Gastroesophageal sphincter (tissue), 4 donors: ENCODE measurements around the gene SDK2. TPM values are rescaled to one million over a fixed set of nuclear protein-coding genes. Genes with fewer than 3 reads are reported as not detected.

ENCODE experiments used
- ATAC-seq: fragments of 150-250 bp; one replicate; pipeline ENCODE4 v1.9.1; 2016; ENCODE audit warnings: mild to moderate bottlenecking, moderate library complexity
- H3K27ac ChIP-seq, 4 donors: fragments of 200-600 bp; sonication (generic) in 3 of 4; 1 replicate in 3 of 4; 2 replicates in 1 of 4; pipeline ENCODE4 v1.5.1; 2016 to 2019
- H3K27me3 ChIP-seq: fragments of 200-600 bp; sonication (generic); one replicate; pipeline ENCODE4 v1.5.1; 2019
- H3K36me3 ChIP-seq, 2 donors: fragments of 200-600 bp; sonication (generic); one replicate each; pipeline ENCODE4 v1.5.1; 2019; ENCODE audit warnings: control low read depth in 1 of 2
- H3K4me1 ChIP-seq, 3 donors: fragments of 200-600 bp; sonication (generic); 1 replicate in 2 of 3; 2 replicates in 1 of 3; pipeline ENCODE4 v1.5.1; 2016 to 2019; ENCODE audit warnings: control low read depth in 2 of 3
- H3K4me3 ChIP-seq, 2 donors: fragments of 200-600 bp; sonication (generic); one replicate each; pipeline ENCODE4 v1.5.1; 2019; ENCODE audit warnings: mild to moderate bottlenecking in 1 of 2, moderate library complexity in 1 of 2
- H3K9me3 ChIP-seq, 3 donors: fragments of 200-600 bp; sonication (generic); one replicate each; pipeline ENCODE4 v1.5.1; 2017 to 2019; ENCODE audit warnings: control low read depth in 2 of 3
- EP300 ChIP-seq: sonication (generic); formaldehyde crosslinking; IDR thresholded peaks from one replicate; pipeline ENCODE4 v1.6.1; 2017; ENCODE audit warnings: antibody characterized with exemption, mild to moderate bottlenecking
- POLR2A ChIP-seq, 2 donors: fragments of 450-650 bp; IDR thresholded peaks; one replicate each; pipeline ENCODE4 v1.6.1; 2017; ENCODE audit warnings: antibody characterized with exemption in 2 of 2, mild to moderate bottlenecking in 2 of 2, moderate library complexity in 1 of 2
- POLR2AphosphoS5 ChIP-seq: sonication (generic); formaldehyde crosslinking; IDR thresholded peaks from one replicate; pipeline ENCODE4 v1.6.1; 2017; ENCODE audit warnings: antibody characterized with exemption
- WGBS, 2 donors: methylation state at CpG; one replicate each; pipeline ENCODE4 v1.1.5; 2018; ENCODE audit warnings: low coverage in 1 of 2; 5-methylcytosine and 5-hydroxymethylcytosine counted together
- total RNA-seq, 4 donors: library from RNA; depleted of rRNA; stranded (reverse); fragments of >200 nt; gene quantifications; one replicate each; pipeline ENCODE4 v1.1.0, GENCODE V29; 2016
- TF ChIP-seq, protein P1 (sequence below), 4 experiments: fragments of 200-600 bp in 2 of 4; fragments of 450-650 bp in 2 of 4; sonication (generic) in 1 of 4; IDR thresholded peaks; one replicate each; pipeline ENCODE4 v1.5.1; 2017 to 2019; ENCODE audit warnings: antibody characterized with exemption in 4 of 4, mild to moderate bottlenecking in 2 of 4, moderate library complexity in 2 of 4

SDK2 gene
- total RNA-seq, 4 donors from 2014 or later = 0.31 to 2.0 (median 0.78) TPM

GRCh38 chr17:73410586-73411312 is 233.5 kb downstream of the SDK2 start:
- H3K27me3 ChIP-seq = no peaks in the 10 kb centered on the region
- 49 to 59% methylated on average over 6 to 7 of the region's 11 CpGs for WGBS, 2 donors
- peak overlapping the region in 3 of 4 donors; percentile 24 to 60 (median 32) for H3K27ac ChIP-seq
- no peak overlapping the region for H3K4me3 ChIP-seq
- peak; percentile 51 for ATAC-seq
- no peaks in the 10 kb centered on the region for H3K4me1 ChIP-seq
- no peaks in the 10 kb centered on the region for H3K9me3 ChIP-seq
- H3K36me3 ChIP-seq = no peaks in the 10 kb centered on the region
- TF ChIP-seq EP300 (no peak), POLR2A (IDR thresholded peaks at IDR 0.05) (no peak), POLR2AphosphoS5 (no peak)
- TF ChIP-seq, protein P1, sequence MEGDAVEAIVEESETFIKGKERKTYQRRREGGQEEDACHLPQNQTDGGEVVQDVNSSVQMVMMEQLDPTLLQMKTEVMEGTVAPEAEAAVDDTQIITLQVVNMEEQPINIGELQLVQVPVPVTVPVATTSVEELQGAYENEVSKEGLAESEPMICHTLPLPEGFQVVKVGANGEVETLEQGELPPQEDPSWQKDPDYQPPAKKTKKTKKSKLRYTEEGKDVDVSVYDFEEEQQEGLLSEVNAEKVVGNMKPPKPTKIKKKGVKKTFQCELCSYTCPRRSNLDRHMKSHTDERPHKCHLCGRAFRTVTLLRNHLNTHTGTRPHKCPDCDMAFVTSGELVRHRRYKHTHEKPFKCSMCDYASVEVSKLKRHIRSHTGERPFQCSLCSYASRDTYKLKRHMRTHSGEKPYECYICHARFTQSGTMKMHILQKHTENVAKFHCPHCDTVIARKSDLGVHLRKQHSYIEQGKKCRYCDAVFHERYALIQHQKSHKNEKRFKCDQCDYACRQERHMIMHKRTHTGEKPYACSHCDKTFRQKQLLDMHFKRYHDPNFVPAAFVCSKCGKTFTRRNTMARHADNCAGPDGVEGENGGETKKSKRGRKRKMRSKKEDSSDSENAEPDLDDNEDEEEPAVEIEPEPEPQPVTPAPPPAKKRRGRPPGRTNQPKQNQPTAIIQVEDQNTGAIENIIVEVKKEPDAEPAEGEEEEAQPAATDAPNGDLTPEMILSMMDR (IDR thresholded peaks at IDR 0.05) = no peak

GRCh38 chr17:73404246-73404645 is 240.0 kb downstream of the SDK2 start:
- WGBS, 2 donors = 17 to 90% methylated on average over 1 to 2 of the region's 4 CpGs
- H3K27me3 ChIP-seq = no peaks in the 10 kb centered on the region
- H3K36me3 ChIP-seq = no peaks in the 10 kb centered on the region
- no peak overlapping the region for H3K27ac ChIP-seq
- TF ChIP-seq POLR2AphosphoS5 = no peak
- no peak for TF ChIP-seq POLR2A (IDR thresholded peaks at IDR 0.05)
- no peak for TF ChIP-seq EP300
- TF ChIP-seq, protein P1 (IDR thresholded peaks at IDR 0.05) = no peak
- H3K4me1 ChIP-seq = no peaks in the 10 kb centered on the region
- H3K4me3 ChIP-seq = no peak overlapping the region
- no peak for ATAC-seq
- no peaks in the 10 kb centered on the region for H3K9me3 ChIP-seq

- H3K4me1 ChIP-seq = no peaks in the 10 kb centered on the region
- no peak for TF ChIP-seq POLR2A (IDR thresholded peaks at IDR 0.05)
- TF ChIP-seq, protein P1 (IDR thresholded peaks at IDR 0.05) = no peak
- TF ChIP-seq POLR2AphosphoS5 = no peak
- no peak for TF ChIP-seq EP300
- no peaks in the 10 kb centered on the region for H3K9me3 ChIP-seq
- no peak overlapping the region for H3K27ac ChIP-seq
- WGBS, 2 donors = 87 to 91% methylated on average over 4 to 5 of the region's 7 CpGs
- H3K36me3 ChIP-seq = no peaks in the 10 kb centered on the region
- H3K27me3 ChIP-seq = no peaks in the 10 kb centered on the region
- no peak for ATAC-seq
- H3K4me3 ChIP-seq = no peak overlapping the region
Measured at GRCh38 chr17:73402466-73402865, 241.8 kb downstream of the SDK2 start.

DNA sequence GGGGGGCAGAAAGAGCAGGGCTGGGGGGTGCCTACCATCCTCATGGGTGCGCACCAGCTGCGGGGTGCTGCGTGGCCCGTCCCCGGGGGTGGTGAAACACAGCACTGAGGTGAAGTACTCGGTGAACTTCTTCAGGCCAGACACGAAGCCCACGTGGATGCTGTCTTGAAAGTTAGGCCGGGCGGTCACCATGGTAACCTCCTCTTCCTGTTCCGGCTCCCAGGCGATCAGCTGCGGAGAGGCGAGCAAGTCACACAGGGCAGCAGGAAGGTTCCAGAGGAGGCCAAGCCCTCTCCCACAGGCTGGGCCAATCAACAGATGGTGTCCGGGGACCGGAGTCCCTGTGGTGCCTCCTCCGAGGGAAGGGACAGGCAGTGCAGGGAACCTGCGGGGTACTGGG is 242.3 kb downstream of the SDK2 start:
- Histone ChIP-seq H3K4me1 (no peaks in the 10 kb centered on the region), H3K4me3 (no peak overlapping the region), H3K27me3 (no peaks in the 10 kb centered on the region), H3K36me3 (no peaks in the 10 kb centered on the region), H3K9me3 (no peaks in the 10 kb centered on the region), H3K27ac (no peak overlapping the region)
- no peak for TF ChIP-seq POLR2AphosphoS5
- TF ChIP-seq, protein P1 (IDR thresholded peaks at IDR 0.05) = no peak
- no peak for TF ChIP-seq EP300
- no peak for TF ChIP-seq POLR2A (IDR thresholded peaks at IDR 0.05)
- WGBS, 2 donors = no CpG with 5 or more reads among the region's 18 CpGs
- peak; percentile 19 for ATAC-seq

DNA sequence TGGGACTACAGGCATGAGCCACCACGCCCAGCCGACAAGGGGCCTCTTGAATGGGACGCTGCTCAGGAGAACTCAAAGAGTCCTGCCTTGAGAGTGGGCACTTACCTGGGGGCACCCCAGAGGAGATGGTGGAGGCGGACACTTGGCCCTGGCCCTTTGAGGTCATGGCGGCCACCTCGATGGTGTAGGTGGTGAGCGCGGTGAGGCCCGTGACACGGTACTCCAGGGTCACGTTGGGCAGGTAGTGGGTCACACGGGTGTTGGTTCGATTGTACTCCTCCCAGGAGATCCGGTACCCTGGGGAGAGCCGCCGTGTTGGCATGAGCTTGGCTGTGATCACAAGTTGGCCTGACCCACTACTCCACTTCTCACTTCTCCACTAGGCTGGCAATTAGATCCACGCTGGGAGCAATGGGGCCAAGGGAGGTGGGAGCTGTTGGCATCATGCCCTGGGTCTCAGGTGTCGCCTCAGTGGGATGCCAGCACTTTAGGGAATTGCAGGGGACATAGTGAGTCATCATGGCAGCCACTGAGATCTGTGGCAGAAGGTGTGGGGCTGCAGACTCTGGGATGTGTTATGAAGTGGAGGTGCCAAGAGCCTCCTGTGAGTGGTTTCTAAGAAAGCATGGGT is 243.2 kb downstream of the SDK2 start:
- no peak overlapping the region for H3K27ac ChIP-seq
- H3K27me3 ChIP-seq = no peaks in the 10 kb centered on the region
- no peak for ATAC-seq
- no peaks in the 10 kb centered on the region for H3K36me3 ChIP-seq
- H3K9me3 ChIP-seq = no peaks in the 10 kb centered on the region
- H3K4me3 ChIP-seq = no peak overlapping the region
- TF ChIP-seq EP300 (no peak), POLR2AphosphoS5 (no peak), POLR2A (IDR thresholded peaks at IDR 0.05) (no peak)
- TF ChIP-seq, protein P1 (IDR thresholded peaks at IDR 0.05) = no peak
- no peaks in the 10 kb centered on the region for H3K4me1 ChIP-seq
- WGBS, 2 donors = 100% methylated on average over 1 of the region's 18 CpGs; no CpG with 5 or more reads in 1 of the 2 donors
